Gastrocnemius medialis (tissue), 4 donors: Measurements from ENCODE around the gene SLC24A3.

Source experiments
- POLR2A ChIP-seq, 2 donors: fragments of 450-650 bp; IDR thresholded peaks; one replicate each; pipeline ENCODE4 v1.6.1; 2017; ENCODE audit warnings: antibody characterized with exemption in 2 of 2, mild to moderate bottlenecking in 2 of 2, moderate library complexity in 2 of 2
- TF ChIP-seq, protein P1 (sequence below), 5 experiments: fragments of 450-650 bp in 3 of 5; fragments of 200-600 bp in 2 of 5; sonication (generic) in 2 of 5; IDR thresholded peaks in 4 of 5; conservative IDR thresholded peaks in 1 of 5; 1 replicate in 4 of 5; 2 replicates in 1 of 5; pipeline ENCODE4 v1.5.1; 2016 to 2019; ENCODE audit warnings: antibody characterized with exemption in 5 of 5, mild to moderate bottlenecking in 3 of 5, moderate library complexity in 3 of 5

- TF ChIP-seq, protein P1, sequence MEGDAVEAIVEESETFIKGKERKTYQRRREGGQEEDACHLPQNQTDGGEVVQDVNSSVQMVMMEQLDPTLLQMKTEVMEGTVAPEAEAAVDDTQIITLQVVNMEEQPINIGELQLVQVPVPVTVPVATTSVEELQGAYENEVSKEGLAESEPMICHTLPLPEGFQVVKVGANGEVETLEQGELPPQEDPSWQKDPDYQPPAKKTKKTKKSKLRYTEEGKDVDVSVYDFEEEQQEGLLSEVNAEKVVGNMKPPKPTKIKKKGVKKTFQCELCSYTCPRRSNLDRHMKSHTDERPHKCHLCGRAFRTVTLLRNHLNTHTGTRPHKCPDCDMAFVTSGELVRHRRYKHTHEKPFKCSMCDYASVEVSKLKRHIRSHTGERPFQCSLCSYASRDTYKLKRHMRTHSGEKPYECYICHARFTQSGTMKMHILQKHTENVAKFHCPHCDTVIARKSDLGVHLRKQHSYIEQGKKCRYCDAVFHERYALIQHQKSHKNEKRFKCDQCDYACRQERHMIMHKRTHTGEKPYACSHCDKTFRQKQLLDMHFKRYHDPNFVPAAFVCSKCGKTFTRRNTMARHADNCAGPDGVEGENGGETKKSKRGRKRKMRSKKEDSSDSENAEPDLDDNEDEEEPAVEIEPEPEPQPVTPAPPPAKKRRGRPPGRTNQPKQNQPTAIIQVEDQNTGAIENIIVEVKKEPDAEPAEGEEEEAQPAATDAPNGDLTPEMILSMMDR (IDR thresholded peaks at IDR 0.05 in 4 of 5, conservative IDR thresholded peaks at IDR 0.05 in 1 of 5), result no peak
- no peak for TF ChIP-seq POLR2A (IDR thresholded peaks at IDR 0.05)
Measured at GRCh38 chr20:19668418-19668817, 456.0 kb downstream of the SLC24A3 start.
